ENCODE measurements around the gene PCGF5. TPM values are rescaled to one million over a fixed set of nuclear protein-coding genes. Genes with fewer than 3 reads are reported as not detected.

Gene PCGF5
- total and polyA plus RNA-seq, 2 experiments from 2014 or later = 7.7 to 8.7 TPM

- H3K4me1 Mint-ChIP-seq = peaks cover 6% of the 10 kb centered on the region; the same call in 2 of the 3 replicates
- H3K4me3 ChIP-seq = no peak overlapping the region
- H3K4me2 ChIP-seq = no peak overlapping the region
- TF ChIP-seq JUNB (IDR thresholded peaks at IDR 0.05; ENCODE audit: unreplicated experiment) (no peak), ZNF462 (CRISPR knock-in tag; IDR thresholded peaks at IDR 0.05) (no peak), ZNF331 (CRISPR knock-in tag; IDR thresholded peaks at IDR 0.05; ENCODE audit: low read depth) (no peak), CTCF (conservative IDR thresholded peaks at IDR 0.05; ENCODE audit: low read depth in 2 of 2) (no peak), EZH2 (IDR thresholded peaks at IDR 0.05; ENCODE audit: low read depth, unreplicated experiment) (no peak)
- H3F3A ChIP-seq (replicated peaks; ENCODE audit: low read depth) = no peaks in the 10 kb centered on the region
- H3K9me3 Mint-ChIP-seq = no peaks in the 10 kb centered on the region
- no peaks in the 10 kb centered on the region for H3K36me3 ChIP-seq (ENCODE audit: insufficient read depth)
- peaks cover 4% of the 10 kb centered on the region; the same call in 1 of the 2 replicates for H3K4me1 ChIP-seq (ENCODE audit: insufficient read depth)
- H3K27me3 Mint-ChIP-seq (ENCODE audit: insufficient read depth, low read depth, poor library complexity) = peaks cover 9% of the 10 kb centered on the region
- H3K36me3 Mint-ChIP-seq (ENCODE audit: low read depth) = no peaks in the 10 kb centered on the region
- no peaks in the 10 kb centered on the region for H4K20me1 ChIP-seq (replicated peaks; ENCODE audit: insufficient read depth)
- no peak overlapping the region for H2AFZ ChIP-seq
- H3K27ac Mint-ChIP-seq = no peak overlapping the region
- DNase-seq (ENCODE audit: low spot score) (no peak), ATAC-seq (no peak)
- no peaks in the 10 kb centered on the region for H3K79me2 ChIP-seq (replicated peaks; ENCODE audit: insufficient read depth)
- H3K9me2 ChIP-seq (ENCODE audit: insufficient read depth) = 0 out of 2 replicates have a peak, but pooled peaks cover 4% of the 10 kb centered on the region
- peaks cover 3% of the 10 kb centered on the region; the same call in 1 of the 2 replicates for H3K27me3 ChIP-seq (ENCODE audit: insufficient read depth)
- H3K4me3 Mint-ChIP-seq = no peak overlapping the region
- no peak overlapping the region for H3K27ac ChIP-seq (ENCODE audit: low read depth)
Observed at GRCh38 chr10:91287912-91288311, 67.4 kb downstream of the PCGF5 start.

All from GM23338 (cell line).